T1000 (cell line): Measurements from ENCODE around the gene SCAF4.
A peak's percentile ranks its signal among the peaks of the same experiment; 100 is the strongest.
"Not testable (repeated sequence)": the region's sequence is repeated elsewhere in the genome, so short reads cannot be mapped to it uniquely, and the experiment has no call there.

ENCODE experiments used
- DNase-seq: peaks from one replicate; lab custom pipeline; 2025; ENCODE audit warnings: mixed read lengths; lab: John Stamatoyannopoulos, UW

Gene SCAF4

DNA sequence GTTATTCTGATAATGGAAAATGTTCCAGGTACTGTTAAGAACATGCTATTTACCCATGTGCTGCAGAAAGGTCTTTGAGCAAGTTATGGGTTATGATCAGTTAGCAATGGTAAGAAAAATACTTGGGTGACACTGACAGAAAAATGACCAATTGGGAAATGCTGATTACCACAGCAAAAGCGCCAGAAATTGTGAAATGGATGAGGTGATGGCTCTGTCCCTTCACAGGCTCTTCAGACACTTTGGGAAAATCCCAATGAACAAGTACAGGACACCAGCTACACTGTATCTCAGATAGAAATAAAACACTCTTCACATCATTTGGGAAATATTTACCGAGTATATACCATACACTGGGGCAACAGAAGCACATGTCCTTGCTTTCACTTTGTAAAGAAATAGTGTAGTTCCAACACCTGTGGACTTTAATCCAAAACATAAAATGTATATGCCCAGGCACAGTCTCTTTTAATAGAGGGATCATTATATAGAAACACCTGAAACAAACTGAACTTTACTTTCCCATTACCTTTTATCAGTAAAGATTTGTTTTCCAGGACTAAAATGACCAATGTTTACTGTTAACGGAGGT, 58.5 kb downstream of the SCAF4 start:
- DNase-seq: no peak

DNA sequence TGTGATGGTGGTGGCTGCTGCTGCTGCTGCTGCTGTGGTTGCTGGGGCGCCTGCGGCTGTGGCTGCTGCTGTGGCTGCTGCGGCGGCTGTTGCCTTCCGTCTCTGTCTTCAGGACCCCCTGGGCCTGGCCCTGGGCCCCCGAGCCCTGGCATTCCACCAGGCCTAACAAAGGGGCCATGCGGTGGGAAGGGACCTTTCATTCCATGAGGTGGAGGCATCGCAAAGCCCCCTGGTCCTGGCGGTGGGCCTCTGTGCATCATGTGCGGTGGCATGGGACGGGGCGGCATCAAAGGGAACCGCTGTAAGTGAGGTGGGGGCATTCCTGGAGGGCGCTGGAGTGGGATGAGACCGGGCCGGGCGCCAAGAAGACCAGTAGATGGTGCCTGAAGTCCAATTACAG, 60.0 kb downstream of the SCAF4 start:
- DNase-seq: no peak

DNA sequence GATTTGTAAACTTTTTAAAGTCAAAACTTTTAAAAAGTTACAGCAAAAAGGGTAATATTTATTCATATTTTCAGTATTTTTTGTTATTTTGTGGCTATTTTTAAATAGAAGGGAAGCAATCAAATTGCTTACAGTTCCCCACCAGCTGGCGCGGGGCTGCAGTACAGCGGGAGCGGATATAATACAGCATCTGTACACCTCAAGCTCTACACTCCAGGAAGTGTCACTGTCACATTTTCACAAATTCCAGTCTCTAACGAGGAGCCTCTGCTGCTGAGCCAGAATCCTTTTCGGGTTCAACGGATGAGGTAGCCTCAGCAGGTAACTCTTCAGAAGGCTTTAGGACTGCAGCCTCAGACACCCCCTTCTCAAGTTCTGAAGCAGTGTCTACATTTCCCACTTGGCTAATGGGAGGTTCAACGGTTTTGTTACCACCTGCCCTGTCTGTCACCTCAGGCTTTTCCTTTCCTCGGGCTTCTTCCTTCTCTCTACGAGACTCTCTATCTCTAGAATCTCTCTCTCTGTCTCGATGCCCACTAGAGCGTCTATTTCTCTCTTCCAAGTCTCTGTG, 60.7 kb downstream of the SCAF4 start:
- DNase-seq: no peak

DNA sequence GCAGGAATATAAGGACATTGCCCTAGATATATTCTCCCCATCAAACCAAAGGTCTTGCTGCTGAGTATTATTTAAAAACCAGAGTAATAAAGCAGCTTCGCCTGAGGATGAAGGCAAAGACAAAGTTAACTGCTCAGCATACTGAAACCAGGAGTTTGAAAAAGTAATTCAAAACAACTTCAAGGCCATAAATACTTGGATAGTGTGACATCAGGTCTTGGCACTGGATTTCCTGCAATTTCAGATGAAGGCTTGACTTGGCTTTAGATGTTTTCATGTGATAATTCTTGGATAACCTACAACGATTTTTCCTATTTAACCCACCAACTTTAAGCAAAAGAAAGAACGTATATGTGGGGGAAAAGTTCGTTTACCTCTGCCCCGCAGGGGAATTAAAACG, 61.8 kb downstream of the SCAF4 start:
- no peak for DNase-seq

DNA sequence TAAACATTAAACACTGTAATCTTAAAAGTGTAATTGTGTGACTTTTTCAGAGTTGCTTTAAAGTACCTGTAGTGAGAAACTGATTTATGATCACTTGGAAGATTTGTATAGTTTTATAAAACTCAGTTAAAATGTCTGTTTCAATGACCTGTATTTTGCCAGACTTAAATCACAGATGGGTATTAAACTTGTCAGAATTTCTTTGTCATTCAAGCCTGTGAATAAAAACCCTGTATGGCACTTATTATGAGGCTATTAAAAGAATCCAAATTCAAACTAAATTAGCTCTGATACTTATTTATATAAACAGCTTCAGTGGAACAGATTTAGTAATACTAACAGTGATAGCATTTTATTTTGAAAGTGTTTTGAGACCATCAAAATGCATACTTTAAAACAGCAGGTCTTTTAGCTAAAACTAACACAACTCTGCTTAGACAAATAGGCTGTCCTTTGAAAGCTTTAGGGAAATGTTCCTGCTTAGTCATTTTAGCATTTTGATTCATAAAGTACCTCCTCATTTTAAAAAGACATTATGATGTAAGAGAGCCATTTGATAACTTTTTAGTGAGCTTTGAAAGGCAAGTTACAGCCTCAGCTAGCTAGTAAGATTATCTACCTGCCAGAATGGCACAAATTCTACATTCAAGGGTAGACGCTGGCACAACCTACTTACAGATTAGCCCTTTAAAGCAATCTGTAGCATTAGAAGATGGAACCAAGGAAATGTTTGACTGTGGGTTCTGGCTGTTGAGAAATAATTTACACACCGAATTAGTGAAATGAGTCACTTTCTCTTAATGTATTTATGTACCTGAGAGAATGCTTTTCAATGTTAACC, 63.0 kb downstream of the SCAF4 start:
- no peak for DNase-seq

DNA sequence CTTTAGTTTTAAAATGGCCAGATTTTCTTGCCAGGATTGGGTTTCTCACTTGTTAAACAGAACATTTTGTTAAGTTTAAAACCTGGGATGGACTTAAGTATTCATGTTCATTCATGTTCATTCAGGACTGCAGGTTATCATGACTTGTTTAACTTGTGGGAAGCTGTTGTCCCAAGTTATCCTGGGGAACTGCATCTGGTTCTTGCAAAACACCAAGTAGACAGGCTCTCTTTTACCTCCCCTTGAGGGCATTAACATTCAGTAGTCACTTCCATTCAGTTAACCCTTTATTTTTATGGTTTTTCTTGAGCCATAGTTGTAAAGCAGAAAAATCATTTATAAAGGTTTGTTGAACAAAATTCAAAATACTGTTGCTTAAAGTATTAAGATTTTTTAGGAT, 64.3 kb downstream of the SCAF4 start:
- no peak for DNase-seq

DNA sequence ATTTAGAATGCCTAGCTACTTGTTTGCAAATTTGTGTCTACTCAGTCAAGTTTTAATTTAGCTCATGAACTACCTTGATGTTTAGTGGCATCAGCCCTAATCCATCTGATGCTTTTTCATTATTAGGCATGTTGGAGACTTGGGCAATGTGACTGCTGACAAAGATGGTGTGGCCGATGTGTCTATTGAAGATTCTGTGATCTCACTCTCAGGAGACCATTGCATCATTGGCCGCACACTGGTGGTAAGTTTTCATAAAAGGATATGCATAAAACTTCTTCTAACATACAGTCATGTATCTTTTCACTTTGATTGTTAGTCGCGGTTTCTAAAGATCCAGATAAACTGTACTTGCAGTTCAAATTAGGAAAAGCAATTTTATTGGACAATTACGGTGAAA, 64.8 kb downstream of the SCAF4 start:
- no peak for DNase-seq

DNA sequence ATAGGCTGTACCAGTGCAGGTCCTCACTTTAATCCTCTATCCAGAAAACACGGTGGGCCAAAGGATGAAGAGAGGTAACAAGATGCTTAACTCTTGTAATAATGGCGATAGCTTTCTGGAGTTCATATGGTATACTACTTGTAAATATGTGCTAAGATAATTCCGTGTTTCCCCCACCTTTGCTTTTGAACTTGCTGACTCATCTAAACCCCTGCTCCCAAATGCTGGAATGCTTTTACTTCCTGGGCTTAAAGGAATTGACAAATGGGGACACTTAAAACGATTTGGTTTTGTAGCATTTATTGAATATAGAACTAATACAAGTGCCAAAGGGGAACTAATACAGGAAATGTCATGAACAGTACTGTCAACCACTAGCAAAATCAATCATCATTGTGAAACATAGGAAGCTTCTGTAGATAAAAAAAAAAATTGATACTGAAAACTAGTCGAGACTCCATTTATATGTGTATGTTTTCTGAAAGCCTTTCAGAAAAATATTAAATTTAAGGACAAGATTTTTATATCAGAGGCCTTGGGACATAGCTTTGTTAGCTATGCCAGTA, 65.4 kb downstream of the SCAF4 start:
- no peak for DNase-seq

DNA sequence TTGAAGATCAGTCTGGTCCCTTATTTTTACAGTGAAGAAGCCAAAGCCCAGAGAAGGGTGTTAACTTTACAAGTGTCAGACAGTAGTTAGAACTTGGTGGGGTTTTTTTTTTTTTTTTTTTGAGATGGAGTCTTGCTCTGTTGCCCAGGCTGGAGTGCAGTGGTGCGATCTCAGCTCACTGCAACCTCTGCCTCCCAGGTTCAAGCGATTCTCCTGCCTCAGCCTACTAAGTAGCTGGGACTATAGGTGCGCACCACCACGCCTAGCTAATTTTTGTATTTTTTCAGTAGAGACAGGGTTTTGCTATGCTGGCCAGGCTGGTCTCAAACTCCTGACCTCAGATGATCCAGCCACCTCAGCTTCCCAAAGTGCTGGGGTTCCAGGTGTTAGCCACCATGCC, 66.0 kb downstream of the SCAF4 start:
- DNase-seq: not testable (repeated sequence)

DNA sequence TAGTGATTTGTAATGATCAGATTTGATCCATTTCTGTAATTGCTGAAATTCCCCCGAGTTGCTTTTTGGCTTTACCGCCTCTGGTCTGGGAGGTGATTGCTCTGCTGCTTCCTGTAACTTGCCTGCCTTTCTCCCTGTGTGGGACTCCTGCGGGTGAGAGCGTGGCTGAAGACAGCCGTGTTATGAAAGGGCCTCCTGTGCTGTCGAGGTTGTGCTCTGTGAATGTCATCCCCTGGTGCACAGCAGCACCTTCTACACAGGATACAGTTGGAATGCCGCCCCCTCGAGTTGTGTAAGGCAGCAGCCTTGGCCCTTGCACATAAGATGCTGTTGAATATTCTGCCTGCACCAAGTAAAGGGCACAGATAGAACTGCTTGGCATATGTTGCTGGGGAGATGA, 66.5 kb downstream of the SCAF4 start:
- no peak for DNase-seq

DNA sequence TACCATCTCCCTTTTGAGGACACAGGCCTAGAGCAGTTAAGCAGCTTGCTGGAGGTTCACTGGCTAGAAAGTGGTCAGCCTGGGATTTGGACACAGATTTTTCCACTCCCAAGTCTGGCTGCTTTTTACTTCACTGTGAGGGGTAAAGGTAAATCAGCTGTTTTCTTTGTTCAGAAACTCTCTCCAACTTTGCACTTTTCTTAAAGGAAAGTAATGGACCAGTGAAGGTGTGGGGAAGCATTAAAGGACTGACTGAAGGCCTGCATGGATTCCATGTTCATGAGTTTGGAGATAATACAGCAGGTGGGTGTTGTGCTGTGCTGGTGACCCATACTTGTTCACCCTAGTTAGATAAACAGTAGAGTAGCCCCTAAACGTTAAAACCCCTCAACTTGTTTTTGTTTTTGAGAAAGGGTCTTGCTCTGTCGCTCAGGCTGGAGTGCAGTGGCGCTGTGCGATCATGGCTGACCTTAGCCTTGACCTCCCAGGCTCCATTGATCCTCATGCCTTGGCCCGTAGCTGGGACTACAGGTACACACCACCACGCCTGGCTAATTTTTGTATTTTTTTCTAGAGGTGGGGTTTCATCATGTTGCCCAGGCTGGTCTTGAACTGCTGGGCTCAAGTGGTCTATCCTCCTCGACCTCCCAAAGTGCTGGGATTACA, 68.2 kb downstream of the SCAF4 start:
- DNase-seq: no peak

DNA sequence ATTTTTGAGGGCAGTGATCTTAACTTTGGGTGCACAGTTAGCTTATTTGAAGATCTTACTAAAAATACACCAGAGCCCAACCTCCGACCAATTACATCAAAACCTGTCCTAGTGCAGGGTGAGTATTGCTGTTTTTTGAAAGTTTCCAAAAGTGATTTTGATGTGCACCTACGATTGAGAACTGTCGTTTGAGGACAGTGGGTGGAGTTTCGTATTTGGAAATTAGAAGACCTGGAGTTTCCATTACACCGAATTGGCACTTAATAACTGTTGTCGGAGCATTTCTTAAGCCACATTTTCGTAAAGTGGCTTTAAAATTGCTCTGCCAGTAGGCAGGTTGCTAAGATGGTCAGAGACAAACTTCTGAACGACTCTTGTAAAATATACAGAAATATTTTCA, 71.3 kb downstream of the SCAF4 start:
- DNase-seq: no peak

DNA sequence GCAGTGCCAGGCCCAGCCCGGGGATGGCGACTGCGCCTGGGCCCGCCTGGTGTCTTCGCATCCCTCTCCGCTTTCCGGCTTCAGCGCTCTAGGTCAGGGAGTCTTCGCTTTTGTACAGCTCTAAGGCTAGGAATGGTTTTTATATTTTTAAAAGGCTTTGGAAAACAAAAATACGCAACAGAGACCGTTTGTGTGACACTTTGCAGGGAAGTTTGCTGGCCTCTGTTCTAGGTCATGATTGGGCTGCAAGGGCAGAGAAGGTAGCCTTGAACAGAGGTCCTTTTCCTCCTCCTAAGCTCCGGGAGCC, 71.7 kb downstream of the SCAF4 start:
- DNase-seq: peak; percentile 46

DNA sequence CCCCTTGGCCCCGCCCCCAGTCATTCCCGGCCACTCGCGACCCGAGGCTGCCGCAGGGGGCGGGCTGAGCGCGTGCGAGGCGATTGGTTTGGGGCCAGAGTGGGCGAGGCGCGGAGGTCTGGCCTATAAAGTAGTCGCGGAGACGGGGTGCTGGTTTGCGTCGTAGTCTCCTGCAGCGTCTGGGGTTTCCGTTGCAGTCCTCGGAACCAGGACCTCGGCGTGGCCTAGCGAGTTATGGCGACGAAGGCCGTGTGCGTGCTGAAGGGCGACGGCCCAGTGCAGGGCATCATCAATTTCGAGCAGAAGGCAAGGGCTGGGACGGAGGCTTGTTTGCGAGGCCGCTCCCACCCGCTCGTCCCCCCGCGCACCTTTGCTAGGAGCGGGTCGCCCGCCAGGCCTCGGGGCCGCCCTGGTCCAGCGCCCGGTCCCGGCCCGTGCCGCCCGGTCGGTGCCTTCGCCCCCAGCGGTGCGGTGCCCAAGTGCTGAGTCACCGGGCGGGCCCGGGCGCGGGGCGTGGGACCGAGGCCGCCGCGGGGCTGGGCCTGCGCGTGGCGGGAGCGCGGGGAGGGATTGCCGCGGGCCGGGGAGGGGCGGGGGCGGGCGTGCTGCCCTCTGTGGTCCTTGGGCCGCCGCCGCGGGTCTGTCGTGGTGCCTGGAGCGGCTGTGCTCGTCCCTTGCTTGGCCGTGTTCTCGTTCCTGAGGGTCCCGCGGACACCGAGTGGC, 72.2 kb downstream of the SCAF4 start, which contains the start of gene SOD1:
TSS of gene SOD1 (plus strand) at position 158 of the 723 bp plus-strand sequence. CDS start at position 235, 77 bp downstream.
- peak; percentile 95 for DNase-seq

DNA sequence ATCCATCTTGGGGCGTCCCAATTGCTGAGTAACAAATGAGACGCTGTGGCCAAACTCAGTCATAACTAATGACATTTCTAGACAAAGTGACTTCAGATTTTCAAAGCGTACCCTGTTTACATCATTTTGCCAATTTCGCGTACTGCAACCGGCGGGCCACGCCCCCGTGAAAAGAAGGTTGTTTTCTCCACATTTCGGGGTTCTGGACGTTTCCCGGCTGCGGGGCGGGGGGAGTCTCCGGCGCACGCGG, 72.7 kb downstream of the SCAF4 start:
- no peak for DNase-seq

DNA sequence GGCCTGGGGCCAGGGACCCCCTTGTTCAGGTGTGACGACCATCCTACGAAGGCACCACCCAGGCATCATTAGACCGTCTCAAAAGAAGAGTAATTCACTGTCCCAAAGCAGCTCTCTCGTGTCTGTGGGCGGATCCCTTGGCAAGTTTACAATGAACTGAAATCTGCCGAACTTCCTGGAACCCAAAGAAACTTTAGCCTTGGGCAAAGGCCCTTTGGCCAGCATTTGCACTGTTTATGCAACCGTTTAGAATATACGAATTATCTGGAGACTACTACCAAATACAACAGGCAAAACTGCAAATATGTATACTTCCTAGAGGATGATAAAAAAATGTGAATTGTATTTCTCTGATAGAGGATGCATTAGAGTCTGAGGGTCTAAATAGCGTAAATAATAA, 73.9 kb downstream of the SCAF4 start:
- DNase-seq: no peak

DNA sequence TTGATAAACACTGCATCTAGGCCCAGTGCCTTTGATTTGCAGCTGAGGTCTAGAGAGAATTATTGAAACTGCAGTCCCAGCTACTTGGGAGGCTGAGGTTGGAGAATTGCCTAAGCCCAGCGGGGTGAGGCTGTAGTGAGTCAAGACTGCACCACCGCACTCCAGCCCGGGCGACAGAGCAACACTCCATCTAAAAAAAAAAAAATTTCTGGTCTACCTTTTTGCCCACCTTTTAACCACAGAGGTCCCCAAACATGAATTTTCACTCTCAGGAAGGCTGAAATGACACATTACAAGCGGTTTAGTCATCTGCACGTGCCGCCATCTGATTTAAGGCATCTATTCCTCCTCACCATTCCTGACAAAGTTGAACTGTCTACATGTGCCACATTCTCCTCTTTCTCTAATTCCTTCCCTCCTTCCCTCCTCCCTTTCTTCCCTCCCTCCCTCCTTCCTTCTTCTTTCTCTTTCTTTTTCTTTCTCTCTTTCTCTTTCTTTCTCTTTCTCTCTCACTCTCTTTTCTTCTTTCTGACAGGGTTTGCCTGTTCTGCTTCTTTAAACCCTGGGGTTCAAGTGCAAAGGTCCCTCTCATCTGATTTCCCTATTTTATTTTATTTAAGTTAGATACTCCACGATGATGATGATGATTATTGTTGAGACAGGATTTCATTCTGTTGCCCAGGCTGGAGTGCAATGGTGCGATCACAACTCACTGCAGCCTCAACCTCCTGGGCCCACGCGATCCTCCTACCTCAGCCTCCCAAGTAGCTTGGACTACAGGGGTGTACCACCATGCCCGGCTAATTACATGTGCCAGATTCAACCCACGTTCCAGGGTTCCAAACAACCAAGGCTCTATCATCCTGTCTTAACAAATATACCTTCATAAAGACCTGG, 75.5 kb downstream of the SCAF4 start:
- DNase-seq: no peak

DNA sequence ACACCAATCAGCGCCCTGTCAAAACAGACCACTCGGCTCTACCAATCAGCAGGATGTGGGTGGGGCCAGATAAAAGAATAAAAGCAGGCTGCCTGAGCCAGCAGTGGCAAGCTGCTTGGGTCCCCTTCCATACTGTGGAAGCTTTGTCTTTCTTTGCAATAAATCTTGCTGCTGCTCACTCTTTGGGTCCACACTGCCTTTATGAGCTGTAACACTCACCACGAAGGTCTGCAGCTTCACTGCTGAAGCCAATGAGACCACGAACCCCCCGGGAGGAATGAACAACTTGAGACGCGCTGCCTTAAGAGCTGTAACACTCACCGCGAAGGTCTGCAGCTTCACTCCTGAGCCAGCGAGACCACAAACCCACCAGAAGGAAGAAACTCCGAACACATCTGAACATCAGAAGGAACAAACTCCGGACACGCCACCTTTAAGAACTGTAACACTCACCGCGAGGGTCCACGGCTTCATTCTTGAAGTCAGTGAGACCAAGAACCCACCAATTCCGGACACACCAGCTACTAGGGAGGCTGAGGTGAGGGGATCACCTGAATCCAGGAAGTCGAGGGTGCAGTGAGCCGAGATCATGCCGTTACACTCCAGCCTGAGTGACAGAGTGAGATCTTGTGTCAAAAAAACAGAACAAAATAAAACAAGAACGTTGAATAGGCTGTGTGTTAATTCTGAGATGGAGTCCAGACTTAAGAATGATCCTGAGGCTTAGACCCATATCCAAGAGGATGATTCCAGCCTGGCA, 76.9 kb downstream of the SCAF4 start:
- not testable (repeated sequence) for DNase-seq

DNA sequence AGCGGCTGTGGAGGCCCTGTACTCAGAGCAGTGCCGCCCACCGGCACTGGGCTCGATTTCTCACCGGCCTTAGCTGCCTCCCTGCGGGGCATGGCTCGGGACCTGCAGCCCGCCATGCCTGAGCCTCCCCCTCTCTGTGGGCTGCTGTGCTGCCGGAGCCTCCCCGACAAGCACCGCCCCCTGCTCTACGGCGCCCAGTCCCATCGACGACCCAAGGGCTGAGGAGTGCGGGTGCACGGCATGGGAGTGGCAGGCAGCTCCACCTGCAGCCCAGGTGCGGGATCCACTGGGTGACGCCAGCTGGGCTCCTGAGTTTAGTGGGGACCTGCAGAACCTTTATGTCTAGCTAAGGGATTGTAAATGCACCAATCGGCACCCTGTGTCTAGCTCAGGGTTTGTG, 77.6 kb downstream of the SCAF4 start:
- DNase-seq: no peak

DNA sequence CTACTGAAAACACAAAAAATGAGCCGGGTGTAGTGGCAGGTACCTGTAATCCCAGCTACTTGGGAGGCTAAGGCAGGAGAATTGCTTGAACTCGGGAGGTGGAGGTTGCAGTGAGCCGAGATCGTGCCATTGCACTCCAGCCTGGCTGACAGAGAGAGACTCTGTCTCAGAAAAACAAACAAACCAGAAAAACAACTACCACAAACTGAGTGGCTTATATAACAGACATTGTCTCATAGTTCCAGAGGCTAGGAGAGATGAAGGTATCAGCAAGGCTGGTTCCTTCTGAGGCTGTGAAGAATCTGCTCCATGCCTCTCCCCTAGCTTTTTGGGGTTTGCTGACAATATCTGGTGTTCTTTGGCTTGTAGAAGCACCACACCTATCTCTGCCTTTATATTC, 80.4 kb downstream of the SCAF4 start:
- not testable (repeated sequence) for DNase-seq
